Neural cell (in vitro differentiated cells): ENCODE data around the gene NCBP1. TPM values are rescaled to one million over a fixed set of nuclear protein-coding genes. Genes with fewer than 3 reads are reported as not detected.

ENCODE experiments used
- H2AFZ ChIP-seq: fragments of 200-600, 300-800 bp; sonication (generic), shearing (Covaris generic); 2 replicates; pipeline ENCODE4 v1.6.0; 2014; ENCODE audit warnings: low read depth, mild to moderate bottlenecking, antibody characterized with exemption, low read length, moderate library complexity
- H3F3A ChIP-seq: fragments of 200-600 bp; shearing (Covaris generic); 2 replicates; pipeline ENCODE4 v1.6.1; 2016; ENCODE audit warnings: mild to moderate bottlenecking, moderate library complexity, mixed read lengths, antibody characterized with exemption, low read length; ENCODE audit not compliant: insufficient read depth, poor library complexity, severe bottlenecking
- H3K27ac ChIP-seq: fragments of 200-600, 300-800 bp; sonication (generic), shearing (Covaris generic); 2 replicates; pipeline ENCODE4 v1.5.1; 2014; ENCODE audit warnings: mild to moderate bottlenecking, low read length, moderate library complexity
- H3K27me3 ChIP-seq: fragments of 300-800, 200-600 bp; sonication (generic), shearing (Covaris generic); 2 replicates; pipeline ENCODE4 v1.6.0; 2014; ENCODE audit warnings: mild to moderate bottlenecking, low read depth, low read length, moderate library complexity; ENCODE audit not compliant: insufficient read depth
- H3K36me3 ChIP-seq: fragments of 300-800, 200-600 bp; sonication (generic), shearing (Covaris generic); 2 replicates; pipeline ENCODE4 v1.5.1; 2014; ENCODE audit warnings: mild to moderate bottlenecking, antibody characterized with exemption, low read length, moderate library complexity; ENCODE audit not compliant: insufficient read depth
- H3K4me2 ChIP-seq: fragments of 300-800, 200-600 bp; sonication (generic), shearing (Covaris generic); 2 replicates; pipeline ENCODE4 v1.6.0; 2014; ENCODE audit warnings: mild to moderate bottlenecking, low read length
- H3K4me3 ChIP-seq: fragments of 300-800, 200-600 bp; sonication (generic), shearing (Covaris generic); 2 replicates; pipeline ENCODE4 v1.5.1; 2014; ENCODE audit warnings: mild to moderate bottlenecking, low read length, moderate library complexity
- H3K79me2 ChIP-seq: fragments of 200-600 bp; shearing (Covaris generic); replicated peaks from 2 replicates; pipeline ENCODE4 v1.6.0; 2014; ENCODE audit warnings: mild to moderate bottlenecking, low read length, moderate library complexity; ENCODE audit not compliant: insufficient read depth
- H3K9ac ChIP-seq: fragments of 300-800, 200-600 bp; sonication (generic), shearing (Covaris generic); 2 replicates; pipeline ENCODE4 v1.6.1; 2016; ENCODE audit warnings: mild to moderate bottlenecking, low read length, mixed read lengths
- H3K9me2 ChIP-seq: fragments of 200-600 bp; shearing (Covaris generic); 2 replicates; pipeline ENCODE4 v1.6.1; 2016; ENCODE audit warnings: mild to moderate bottlenecking, low read length, mixed read lengths; ENCODE audit not compliant: insufficient read depth
- H3K9me3 ChIP-seq: fragments of 200-600, 300-800 bp; sonication (generic), shearing (Covaris generic); 2 replicates; pipeline ENCODE4 v1.6.1; 2016; ENCODE audit warnings: mild to moderate bottlenecking, mixed run types, low read length, moderate library complexity, mixed read lengths
- H4K20me1 ChIP-seq: fragments of 200-600 bp; shearing (Covaris generic); 2 replicates; pipeline ENCODE4 v1.6.1; 2016; ENCODE audit warnings: mild to moderate bottlenecking, mixed run types; ENCODE audit not compliant: insufficient read depth
- EP300 ChIP-seq: fragments of 450-650 bp; conservative IDR thresholded peaks from 2 replicates; pipeline ENCODE4 v1.6.1; 2014; ENCODE audit warnings: antibody characterized with exemption, mild to moderate bottlenecking, moderate library complexity; ENCODE audit not compliant: poor library complexity, severe bottlenecking
- EZH2 ChIP-seq: fragments of 200-600, 300-800 bp; shearing (Covaris generic), sonication (generic); IDR thresholded peaks from 2 replicates; pipeline ENCODE4 v1.6.1; 2014; ENCODE audit warnings: antibody characterized with exemption, low read length, borderline replicate concordance, mild to moderate bottlenecking; ENCODE audit not compliant: insufficient read depth, poor library complexity, severe bottlenecking
- MXI1 ChIP-seq: fragments of 450-650 bp; conservative IDR thresholded peaks from 2 replicates; pipeline ENCODE4 v1.6.1; 2014; ENCODE audit warnings: antibody characterized with exemption, mild to moderate bottlenecking; ENCODE audit not compliant: poor library complexity, severe bottlenecking
- POLR2AphosphoS5 ChIP-seq: IDR thresholded peaks from 2 replicates; pipeline ENCODE4 v1.6.1; 2012
- RAD21 ChIP-seq: fragments of 450-650 bp; conservative IDR thresholded peaks from 2 replicates; pipeline ENCODE4 v1.6.1; 2014; ENCODE audit warnings: antibody characterized with exemption, mild to moderate bottlenecking, moderate library complexity
- SMC3 ChIP-seq: fragments of 450-650 bp; conservative IDR thresholded peaks from 2 replicates; pipeline ENCODE4 v1.6.1; 2014; ENCODE audit warnings: antibody characterized with exemption, mild to moderate bottlenecking, moderate library complexity; ENCODE audit not compliant: poor library complexity
- TAF1 ChIP-seq: IDR thresholded peaks from 2 replicates; pipeline ENCODE4 v1.6.1; 2012; ENCODE audit warnings: low read depth
- polyA plus RNA-seq: library from polyadenylated mRNA; depleted of rRNA; stranded (reverse); fragments of >200 nt; gene quantifications from 2 replicates; pipeline ENCODE4 v1.2.3, GENCODE V29; 2014
- TF ChIP-seq, protein P1 (sequence below): fragments of 450-650 bp; IDR thresholded peaks from 2 replicates; pipeline ENCODE4 v1.5.1; 2014; ENCODE audit warnings: antibody characterized with exemption, mild to moderate bottlenecking, moderate library complexity; ENCODE audit not compliant: poor library complexity, severe bottlenecking
- TF ChIP-seq, protein P2 (sequence below): IDR thresholded peaks from 2 replicates; pipeline ENCODE4 v1.6.1; 2012; ENCODE audit warnings: borderline replicate concordance

Gene NCBP1
- polyA plus RNA-seq, 1 donor from 2014 or later: 30.6 TPM

DNA sequence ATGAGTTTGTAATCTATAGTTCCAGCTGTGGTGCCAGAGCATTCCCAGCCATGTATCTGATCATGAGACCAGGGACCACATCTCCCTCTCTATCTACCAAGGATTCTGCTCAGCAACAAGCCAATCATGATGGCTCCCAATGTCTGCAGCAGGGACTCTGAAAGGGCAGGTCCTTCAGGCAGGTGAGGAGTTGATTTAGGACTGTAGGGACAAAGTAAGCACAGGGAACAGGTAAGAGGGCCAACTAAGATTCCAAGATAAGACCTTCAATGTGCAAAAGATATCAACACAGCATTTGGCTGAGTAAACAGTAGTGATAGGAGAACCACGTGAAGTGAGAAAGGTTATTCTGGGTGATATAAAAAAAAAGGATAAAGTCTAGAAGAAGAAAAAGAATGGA is 55.0 kb downstream of the NCBP1 start:
- Histone ChIP-seq H3K4me3 (no peak overlapping the region), H3K79me2 (peaks cover 6% of the 10 kb centered on the region), H3K9me2 (no peaks in the 10 kb centered on the region), H3K27ac (no peak overlapping the region), H3K9me3 (no peaks in the 10 kb centered on the region), H2AFZ (no peak overlapping the region), H4K20me1 (no peaks in the 10 kb centered on the region), H3K4me2 (no peak overlapping the region), H3K9ac (no peak overlapping the region), H3K36me3 (peaks cover 7% of the 10 kb centered on the region), H3F3A (no peaks in the 10 kb centered on the region), H3K27me3 (no peaks in the 10 kb centered on the region)
- no peak for TF ChIP-seq EP300
- TF ChIP-seq POLR2AphosphoS5: no peak

DNA sequence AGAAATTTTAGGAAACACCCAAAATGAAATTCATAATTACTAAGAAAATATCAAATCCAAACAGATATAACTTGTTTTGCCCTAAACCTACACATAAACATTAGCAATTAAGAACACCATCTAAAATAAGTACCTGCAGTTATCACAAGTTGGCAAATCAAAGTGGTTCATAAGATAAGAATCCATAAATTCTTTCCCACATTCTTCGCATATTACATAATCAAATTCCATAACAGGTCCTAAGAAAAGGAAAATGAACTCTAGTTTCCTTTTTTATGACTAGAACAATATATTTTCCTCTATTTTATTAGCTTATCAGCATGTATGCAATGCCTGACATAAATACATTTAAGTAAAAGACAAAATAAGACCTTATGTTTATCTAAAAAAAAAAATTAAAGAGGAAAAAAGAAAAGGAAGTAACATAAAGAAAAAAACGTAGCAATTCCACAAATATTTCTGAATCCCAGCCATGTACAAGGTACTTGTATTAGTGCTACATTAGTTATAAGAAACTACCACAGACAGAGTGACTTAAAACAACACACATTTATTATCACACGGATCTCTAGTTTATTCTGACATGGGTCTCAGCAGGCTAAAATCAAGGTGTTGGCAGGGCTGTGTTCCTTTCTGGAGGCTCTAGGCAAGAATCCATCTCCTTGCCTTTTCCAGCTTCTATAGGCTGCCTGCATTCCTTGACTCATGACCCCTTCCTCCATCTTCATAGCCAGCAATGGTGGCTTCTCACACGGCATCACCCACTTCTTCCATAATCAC is 56.0 kb downstream of the NCBP1 start:
- Histone ChIP-seq H3F3A (no peaks in the 10 kb centered on the region), H3K27ac (no peak overlapping the region), H3K9me2 (no peaks in the 10 kb centered on the region)

More for the DNA sequence above, 56.0 kb downstream of the NCBP1 start:
- Histone ChIP-seq H3K27me3 (no peaks in the 10 kb centered on the region), H4K20me1 (no peaks in the 10 kb centered on the region), H3K79me2 (peaks cover 12% of the 10 kb centered on the region), H3K9me3 (no peaks in the 10 kb centered on the region), H3K36me3 (peaks cover 3% of the 10 kb centered on the region), H3K9ac (no peak overlapping the region), H3K4me2 (no peak overlapping the region), H3K4me3 (no peak overlapping the region), H2AFZ (no peak overlapping the region)
- TF ChIP-seq EP300 (no peak), MXI1 (no peak), POLR2AphosphoS5 (no peak), RAD21 (no peak), TAF1 (no peak), SMC3 (no peak), EZH2 (no peak)
- TF ChIP-seq, protein P1, sequence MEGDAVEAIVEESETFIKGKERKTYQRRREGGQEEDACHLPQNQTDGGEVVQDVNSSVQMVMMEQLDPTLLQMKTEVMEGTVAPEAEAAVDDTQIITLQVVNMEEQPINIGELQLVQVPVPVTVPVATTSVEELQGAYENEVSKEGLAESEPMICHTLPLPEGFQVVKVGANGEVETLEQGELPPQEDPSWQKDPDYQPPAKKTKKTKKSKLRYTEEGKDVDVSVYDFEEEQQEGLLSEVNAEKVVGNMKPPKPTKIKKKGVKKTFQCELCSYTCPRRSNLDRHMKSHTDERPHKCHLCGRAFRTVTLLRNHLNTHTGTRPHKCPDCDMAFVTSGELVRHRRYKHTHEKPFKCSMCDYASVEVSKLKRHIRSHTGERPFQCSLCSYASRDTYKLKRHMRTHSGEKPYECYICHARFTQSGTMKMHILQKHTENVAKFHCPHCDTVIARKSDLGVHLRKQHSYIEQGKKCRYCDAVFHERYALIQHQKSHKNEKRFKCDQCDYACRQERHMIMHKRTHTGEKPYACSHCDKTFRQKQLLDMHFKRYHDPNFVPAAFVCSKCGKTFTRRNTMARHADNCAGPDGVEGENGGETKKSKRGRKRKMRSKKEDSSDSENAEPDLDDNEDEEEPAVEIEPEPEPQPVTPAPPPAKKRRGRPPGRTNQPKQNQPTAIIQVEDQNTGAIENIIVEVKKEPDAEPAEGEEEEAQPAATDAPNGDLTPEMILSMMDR: no peak
- TF ChIP-seq, protein P2, sequence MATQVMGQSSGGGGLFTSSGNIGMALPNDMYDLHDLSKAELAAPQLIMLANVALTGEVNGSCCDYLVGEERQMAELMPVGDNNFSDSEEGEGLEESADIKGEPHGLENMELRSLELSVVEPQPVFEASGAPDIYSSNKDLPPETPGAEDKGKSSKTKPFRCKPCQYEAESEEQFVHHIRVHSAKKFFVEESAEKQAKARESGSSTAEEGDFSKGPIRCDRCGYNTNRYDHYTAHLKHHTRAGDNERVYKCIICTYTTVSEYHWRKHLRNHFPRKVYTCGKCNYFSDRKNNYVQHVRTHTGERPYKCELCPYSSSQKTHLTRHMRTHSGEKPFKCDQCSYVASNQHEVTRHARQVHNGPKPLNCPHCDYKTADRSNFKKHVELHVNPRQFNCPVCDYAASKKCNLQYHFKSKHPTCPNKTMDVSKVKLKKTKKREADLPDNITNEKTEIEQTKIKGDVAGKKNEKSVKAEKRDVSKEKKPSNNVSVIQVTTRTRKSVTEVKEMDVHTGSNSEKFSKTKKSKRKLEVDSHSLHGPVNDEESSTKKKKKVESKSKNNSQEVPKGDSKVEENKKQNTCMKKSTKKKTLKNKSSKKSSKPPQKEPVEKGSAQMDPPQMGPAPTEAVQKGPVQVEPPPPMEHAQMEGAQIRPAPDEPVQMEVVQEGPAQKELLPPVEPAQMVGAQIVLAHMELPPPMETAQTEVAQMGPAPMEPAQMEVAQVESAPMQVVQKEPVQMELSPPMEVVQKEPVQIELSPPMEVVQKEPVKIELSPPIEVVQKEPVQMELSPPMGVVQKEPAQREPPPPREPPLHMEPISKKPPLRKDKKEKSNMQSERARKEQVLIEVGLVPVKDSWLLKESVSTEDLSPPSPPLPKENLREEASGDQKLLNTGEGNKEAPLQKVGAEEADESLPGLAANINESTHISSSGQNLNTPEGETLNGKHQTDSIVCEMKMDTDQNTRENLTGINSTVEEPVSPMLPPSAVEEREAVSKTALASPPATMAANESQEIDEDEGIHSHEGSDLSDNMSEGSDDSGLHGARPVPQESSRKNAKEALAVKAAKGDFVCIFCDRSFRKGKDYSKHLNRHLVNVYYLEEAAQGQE: no peak
